ENCODE measurements around the gene ATP8A2.

Gene ATP8A2

DNA sequence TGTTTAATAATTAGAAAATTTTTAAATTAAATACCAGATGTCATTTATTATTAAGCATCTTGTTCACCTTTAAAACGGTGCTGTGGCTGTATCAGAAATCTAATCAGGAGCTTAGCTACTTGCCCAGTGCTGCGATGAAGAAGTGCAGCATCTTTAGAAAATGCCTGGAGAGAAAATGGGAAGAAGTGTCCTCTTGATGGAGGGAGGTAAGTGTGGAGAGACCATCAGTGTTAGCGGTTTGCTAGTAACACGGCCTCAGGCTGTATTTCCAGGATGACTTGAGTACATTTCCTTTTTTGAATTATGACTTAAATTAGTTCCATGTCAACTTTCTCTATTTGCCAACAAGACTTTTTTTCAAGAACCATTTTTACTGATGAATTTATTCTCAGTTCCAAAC lies 605.9 kb downstream of the ATP8A2 start:
- DNase-seq: no peak

- no peak for DNase-seq
Observed at GRCh38 chr13:25978961-25979360, 607.2 kb downstream of the ATP8A2 start.

- DNase-seq: no peak
Observed at GRCh38 chr13:25979371-25979770, 607.6 kb downstream of the ATP8A2 start.

DNA sequence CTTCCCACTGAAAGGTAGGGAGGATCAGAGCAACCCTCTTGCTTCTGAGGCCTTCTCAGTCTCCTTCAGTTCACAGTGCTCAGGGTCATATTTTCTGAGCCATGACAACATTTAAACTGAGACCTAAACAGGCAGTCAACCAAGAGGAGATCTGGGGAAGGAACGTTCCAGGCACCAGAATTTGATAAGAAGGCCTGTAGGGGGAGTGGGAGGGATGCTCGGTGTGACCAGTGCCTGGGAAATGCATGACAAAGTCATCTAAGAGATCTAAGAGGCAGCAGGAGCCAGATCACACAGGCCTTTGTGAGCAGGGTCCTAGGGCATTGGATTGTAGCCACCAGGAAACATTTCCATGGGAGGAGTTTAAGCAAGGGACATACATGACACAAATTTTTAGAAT lies 608.5 kb downstream of the ATP8A2 start:
- DNase-seq: no peak

DNA sequence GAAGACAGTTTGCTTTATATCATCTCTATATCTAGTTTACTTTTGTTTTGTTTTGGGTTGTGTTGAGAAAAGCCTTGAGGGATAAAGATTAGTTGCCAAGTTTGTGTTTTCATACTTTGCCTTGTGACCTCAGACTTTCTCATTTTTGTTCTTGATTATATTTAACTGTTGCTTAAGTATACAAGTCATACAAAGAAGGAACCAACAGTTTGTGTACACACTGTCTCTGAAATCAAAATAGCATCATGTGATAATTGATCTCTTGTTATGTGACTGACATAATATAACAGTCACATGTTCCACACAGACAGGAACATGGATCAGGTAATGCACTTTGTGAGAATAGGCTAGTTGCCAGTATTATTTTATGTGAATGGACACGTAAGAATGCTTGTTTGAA lies 609.3 kb downstream of the ATP8A2 start:
- no peak for DNase-seq

DNA sequence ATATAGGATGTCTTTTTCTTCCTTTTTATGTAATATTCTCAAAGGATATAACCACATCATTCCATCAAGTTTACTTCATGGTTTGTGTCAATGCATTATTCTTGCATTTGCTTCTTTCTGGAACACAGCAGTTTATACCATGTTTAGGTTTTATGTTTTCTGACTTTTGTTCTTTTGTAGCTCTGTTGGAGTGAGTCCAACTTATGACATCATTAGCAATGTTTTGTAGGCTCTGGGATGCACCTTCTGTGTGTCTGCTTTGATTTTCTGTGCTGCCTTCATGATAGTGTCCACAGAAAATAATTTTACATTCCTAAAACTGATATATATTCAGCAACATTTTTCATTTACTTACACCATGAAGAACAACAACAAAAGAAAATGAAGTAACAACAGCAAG lies 611.1 kb downstream of the ATP8A2 start:
- DNase-seq: no peak

- DNase-seq: no peak
Observed at GRCh38 chr13:25987987-25988386, 616.2 kb downstream of the ATP8A2 start.

DNA sequence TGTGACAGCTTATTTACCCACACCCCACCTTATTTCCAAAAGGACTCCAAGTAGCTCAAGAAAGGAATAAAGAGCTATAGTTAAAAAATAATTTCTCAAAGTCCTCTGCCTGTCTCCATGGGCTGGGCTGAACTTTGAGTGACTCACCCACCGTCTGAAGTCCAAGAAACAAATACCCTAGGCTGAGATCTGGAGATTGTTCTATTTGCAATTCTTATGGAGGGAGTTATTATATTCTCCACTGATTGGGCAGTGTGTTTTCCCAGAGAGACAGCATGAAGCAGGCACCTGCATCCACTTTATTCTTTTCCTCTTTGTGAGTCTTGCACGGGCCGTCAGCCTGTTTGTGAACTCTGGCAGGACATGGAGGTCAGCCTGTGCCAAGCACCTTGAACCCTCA lies 616.9 kb downstream of the ATP8A2 start:
- no peak for DNase-seq

DNA sequence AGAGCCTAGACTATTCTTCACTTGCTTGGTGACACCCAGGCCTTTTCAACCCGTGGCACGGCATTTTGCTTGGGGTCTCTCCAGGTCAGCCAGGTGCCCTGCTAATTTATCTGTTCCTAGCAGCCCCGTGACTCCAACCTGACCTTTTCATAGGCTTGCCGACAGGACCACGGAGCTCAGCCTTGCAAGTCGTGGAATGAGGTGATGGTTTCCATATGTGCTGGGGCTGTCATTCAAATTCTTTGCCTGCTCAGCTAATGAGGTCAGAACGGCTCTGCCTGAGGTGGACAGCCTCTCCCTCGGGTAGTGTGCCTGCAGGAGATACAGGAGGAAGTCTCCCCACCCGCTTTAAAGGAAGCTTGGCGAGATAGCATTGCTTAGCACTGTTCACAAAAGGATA lies 619.0 kb downstream of the ATP8A2 start:
- no peak for DNase-seq

DNA sequence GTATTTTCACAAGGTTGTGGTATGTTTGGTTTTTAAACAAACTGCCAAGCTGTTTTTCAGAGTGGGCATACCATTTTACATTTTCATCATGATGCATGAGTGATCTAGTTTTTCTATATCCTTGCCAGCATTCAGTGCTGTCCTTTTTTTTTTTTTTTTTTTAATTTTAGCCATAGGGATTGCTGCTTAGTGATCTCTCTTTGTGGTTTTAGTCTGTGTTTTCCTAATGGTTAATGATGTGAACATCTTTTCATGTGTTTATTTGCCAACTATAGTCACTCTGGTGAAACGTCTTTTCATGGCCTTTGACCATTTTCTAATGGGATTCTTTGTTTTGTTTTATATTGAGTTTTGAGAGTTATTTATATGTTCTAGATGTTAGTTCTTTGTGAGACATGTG lies 620.3 kb downstream of the ATP8A2 start:
- no peak for DNase-seq

GRCh38 chr13:26007261-26008125 lies 635.7 kb downstream of the ATP8A2 start:
- no peak for DNase-seq

DNA sequence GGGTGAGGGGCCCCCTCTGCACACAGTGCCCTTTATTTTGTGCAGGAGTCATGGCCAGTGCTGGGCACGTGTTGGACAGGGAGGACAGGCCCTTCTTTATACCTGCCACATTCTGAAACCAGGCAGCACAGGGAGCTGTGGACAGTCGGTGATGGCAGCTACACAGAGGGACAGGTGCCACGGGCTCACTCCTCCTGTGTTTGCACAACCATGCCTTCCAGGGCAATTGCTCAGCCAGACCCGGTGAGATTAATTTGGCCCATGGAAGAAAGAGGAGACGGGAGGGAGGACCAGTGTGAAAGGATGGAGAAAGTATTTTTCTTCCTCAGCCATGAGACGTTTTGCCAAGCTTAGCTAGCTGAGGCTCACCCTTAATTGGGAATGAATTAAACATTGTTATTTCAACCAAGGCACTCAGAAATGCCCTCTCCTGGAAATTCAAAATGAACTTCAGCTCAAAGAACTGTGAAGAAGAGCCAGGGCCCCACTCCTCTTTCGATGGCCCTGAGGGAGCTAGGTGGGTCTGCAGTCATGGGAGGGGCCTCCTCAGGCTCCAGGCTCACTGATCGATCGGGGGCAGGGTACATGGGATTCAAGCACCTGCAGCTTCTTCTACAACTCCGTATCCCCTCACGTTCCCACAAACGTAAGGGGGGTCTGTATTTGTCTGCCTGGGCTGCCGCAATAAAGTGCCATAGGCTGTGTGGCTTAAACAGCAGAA lies 638.9 kb downstream of the ATP8A2 start:
- DNase-seq: no peak

GRCh38 chr13:26011208-26011573 lies 639.4 kb downstream of the ATP8A2 start:
- DNase-seq: no peak

GRCh38 chr13:26011996-26012821 lies 640.4 kb downstream of the ATP8A2 start:
- peak; percentile 46 for DNase-seq

DNA sequence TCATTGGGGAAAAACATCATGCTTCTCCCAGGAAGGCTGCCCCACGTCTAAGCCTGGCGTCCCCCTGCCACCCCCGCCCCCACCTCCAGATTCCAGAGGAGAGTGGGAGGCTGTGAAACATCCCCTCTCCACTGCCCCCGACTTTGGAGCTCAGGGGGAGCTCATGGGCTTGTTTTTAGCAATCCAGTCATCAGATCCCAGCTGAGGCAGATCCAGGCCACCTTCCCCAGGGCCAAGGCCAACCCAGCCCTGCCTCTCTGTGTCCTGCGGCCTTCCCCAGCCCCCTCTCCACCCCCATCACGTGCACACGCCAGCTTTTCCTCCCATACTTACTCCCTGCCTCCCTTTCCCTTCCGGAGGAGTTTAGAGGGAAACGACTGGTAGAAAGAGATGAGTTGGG lies 641.2 kb downstream of the ATP8A2 start:
- DNase-seq: no peak

DNA sequence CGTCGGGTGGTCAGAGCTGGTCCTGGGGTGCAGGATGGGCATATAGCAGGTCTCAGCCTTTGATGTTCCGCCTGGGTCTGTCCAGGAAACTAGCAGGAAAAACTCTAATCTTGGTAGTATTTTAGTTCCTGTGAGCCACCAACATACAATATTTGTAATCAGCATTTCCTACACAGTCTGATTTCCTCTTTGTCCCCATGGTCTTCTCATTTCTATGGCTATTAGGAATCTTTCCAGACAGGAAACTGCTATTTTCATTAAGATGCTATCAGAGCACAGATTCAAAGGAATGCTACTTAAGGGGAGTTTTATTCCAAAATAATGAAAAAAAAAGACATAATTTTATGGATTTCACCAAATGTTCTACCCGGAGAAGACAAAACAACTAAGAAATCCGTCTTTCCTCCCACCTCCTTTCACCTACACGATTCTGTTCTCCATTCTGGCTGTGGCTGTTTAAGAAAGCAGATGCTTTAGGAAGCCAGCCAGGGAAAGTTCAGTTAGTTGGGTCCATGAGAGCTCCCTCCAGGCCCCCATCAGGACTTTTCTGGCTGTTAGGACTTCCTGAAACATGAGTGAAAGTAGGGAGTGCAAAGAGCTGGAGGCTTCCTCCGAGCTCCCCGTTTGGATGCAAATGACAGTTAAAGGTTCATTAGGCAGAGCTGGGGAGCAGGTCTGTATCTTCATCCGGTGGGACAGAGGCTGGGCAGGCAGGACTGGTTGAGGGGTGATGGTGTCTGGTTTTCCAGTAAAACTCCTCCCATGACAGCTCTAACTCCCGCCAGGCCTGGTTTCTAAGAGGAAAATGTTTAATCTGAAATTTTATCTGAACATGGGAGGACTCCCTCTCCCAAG lies 643.7 kb downstream of the ATP8A2 start:
- DNase-seq: no peak

DNA sequence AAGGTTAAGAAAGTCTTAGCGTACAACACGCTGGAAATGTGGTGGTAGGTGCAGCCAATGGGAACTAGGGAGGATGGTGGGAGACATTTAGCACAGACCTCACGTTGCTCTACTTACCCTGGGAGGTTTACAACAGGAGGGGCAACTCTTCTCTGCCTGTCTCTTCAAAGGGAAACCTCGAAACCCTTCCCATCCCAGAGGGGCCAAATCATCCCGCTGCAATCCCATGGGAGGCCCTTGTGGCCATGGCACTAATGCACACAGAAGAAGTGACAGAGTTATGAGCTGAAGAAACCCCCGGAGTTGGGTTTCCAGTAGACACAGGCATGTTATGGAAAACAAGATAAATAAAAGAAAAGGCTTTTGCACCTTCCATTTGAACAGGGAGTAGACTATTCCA lies 644.4 kb downstream of the ATP8A2 start:
- no peak for DNase-seq

DNA sequence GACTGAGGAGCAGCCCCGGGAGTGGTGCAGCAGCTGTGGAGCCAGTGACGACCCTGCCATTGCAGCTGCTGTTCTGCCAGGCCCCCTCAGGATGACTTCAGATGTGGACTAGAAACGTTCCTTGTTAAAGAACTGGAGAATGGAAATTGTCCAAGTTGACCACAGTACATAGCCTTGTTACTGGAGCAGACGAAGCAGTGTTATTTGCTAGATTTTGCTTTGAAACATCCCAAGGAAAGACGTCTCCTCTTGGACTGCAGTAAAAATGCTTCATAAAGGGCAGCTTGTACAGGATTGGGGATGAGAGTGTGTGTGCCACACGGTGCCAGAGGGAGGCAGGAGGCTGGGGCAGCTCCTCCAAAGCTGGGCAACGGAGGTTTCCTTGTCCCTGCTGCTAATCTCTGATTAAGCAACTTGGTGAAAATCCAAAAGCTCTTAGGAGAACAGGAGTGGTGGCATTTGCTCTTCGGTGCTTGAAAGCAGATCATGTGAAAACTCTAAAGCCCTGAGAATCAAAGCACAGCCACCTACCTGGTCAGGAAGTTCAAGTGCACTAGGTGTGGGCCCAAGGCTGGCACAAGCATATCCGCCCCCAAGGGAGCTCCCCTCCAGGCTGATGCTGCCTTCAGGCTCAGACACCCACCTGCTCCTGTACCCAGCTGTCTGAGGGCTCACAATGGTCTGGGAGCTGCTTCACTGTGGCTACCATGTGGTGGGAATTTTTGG lies 645.6 kb downstream of the ATP8A2 start:
- DNase-seq: no peak

DNA sequence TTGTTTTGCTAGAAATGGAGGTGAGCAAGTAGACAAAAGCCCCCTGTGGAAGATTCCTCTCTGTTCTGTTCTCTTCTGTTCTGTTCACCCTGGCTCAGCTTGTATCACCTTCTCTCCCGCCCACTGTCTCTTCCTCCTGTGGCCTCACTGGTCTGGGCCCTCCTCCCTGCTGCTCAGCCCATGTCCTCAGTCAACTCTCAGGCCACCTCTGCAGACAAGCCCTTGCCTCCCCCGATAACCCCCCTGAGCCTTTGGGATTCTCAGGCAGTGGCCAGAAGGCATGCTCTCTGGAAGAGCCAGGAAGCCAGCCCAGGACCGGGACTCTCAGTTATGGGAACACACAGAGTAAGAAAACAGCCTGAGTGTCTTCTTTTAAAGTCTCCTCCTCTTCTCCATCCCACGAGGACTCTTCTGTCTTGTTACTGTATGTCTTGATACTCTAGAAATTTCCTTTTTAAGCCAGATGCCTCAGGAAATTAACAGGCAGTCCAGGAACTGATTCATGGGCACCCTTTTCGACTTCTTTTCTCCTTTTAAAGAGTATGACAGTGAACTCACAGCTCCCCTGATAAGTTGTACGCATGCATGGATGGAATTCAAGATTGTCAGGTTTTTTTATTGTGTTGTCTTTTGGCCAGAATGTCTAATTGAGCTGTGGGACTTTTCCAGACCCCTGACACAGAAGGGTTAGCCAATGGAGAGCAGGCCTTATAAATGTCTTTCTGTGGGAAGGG lies 646.3 kb downstream of the ATP8A2 start:
- DNase-seq: no peak

DNA sequence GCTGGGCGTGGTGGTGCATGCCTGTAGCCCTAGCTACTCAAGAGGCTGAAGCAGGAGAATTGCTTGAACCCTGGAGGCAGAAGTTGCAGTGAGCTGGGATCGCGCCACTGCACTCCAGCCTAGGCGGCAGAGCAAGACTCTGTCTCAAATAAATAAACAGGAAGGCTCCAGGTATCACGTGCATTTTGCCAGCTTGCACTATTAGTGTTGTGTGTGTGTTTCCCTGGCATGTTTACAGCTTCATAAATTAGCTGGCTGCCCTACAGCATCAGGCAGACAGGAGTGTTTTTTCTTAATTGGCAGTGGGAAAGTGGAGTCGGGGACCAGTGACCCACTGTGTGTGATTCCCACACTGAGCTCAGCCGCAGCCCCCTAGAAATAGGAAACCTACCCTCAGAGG lies 647.5 kb downstream of the ATP8A2 start:
- no peak for DNase-seq
